PFSK-1 (cell line): ENCODE data around the gene HHAT.

Experiments
- POLR2AphosphoS5 ChIP-seq: IDR thresholded peaks from 2 replicates; pipeline ENCODE4 v1.6.1; 2012; ENCODE audit warnings: low read depth, mild to moderate bottlenecking, control low read depth, low read length, moderate library complexity
- REST ChIP-seq, 2 experiments: IDR thresholded peaks; 2 replicates each; pipeline versions ENCODE4 v1.6.1 to v1.8.0; 2011 to 2012; ENCODE audit warnings: low read depth in 2 of 2, low read length in 2 of 2, control low read depth in 1 of 2, inconsistent platforms in 1 of 2, mild to moderate bottlenecking in 1 of 2, moderate library complexity in 1 of 2; ENCODE audit not compliant: insufficient read depth in 1 of 2
- TAF1 ChIP-seq: IDR thresholded peaks from 2 replicates; pipeline ENCODE4 v1.6.1; 2012; ENCODE audit warnings: low read length, control low read depth, borderline replicate concordance; ENCODE audit not compliant: insufficient read depth

DNA sequence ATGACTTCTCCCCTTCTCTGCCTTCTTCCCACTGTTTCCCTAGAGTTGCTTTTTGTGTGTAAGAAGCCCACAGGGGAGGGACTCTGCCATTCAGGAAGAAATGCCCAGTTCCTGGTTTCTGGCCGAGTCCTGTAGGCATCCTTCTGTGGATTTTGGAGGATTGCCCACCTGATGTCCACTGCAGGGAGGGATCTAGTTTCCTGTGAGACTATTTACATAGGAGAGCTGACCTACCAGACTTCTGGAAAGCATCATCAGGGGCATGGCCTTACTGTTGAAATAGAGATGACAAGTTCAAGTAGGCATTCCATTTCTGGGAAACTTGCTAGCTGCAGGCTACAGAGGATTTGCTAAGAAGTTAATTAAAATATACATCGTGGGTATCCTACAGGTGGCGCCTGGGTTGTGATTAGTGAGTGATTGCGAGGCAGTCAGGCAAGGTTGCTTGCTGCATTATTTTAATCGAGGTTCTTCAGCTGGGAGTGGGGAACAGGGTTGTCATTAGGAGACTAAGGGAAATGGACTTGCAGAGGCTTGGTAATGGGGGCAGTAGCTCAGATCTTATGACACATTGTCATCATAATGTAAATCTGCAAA, 148.7 kb downstream of the HHAT start:
- no peak for TF ChIP-seq POLR2AphosphoS5
- no peak for TF ChIP-seq TAF1
- no peak for TF ChIP-seq REST (IDR thresholded peaks at IDR 0.05; ENCODE audit: insufficient read depth in 1 of 2, low read depth in 2 of 2, low read length in 2 of 2)
